Right hindlimb (tissue), 1 donor: ENCODE data around the gene ZNF419.
A peak's percentile ranks its signal among the peaks of the same experiment; 100 is the strongest.
"Not testable (repeated sequence)": the region's sequence is repeated elsewhere in the genome, so short reads cannot be mapped to it uniquely, and the experiment has no call there.

ENCODE experiments used
- DNase-seq: peaks from one replicate; pipeline ENCODE4 v3.0.0-alpha.2; 2018

ZNF419 gene

DNA sequence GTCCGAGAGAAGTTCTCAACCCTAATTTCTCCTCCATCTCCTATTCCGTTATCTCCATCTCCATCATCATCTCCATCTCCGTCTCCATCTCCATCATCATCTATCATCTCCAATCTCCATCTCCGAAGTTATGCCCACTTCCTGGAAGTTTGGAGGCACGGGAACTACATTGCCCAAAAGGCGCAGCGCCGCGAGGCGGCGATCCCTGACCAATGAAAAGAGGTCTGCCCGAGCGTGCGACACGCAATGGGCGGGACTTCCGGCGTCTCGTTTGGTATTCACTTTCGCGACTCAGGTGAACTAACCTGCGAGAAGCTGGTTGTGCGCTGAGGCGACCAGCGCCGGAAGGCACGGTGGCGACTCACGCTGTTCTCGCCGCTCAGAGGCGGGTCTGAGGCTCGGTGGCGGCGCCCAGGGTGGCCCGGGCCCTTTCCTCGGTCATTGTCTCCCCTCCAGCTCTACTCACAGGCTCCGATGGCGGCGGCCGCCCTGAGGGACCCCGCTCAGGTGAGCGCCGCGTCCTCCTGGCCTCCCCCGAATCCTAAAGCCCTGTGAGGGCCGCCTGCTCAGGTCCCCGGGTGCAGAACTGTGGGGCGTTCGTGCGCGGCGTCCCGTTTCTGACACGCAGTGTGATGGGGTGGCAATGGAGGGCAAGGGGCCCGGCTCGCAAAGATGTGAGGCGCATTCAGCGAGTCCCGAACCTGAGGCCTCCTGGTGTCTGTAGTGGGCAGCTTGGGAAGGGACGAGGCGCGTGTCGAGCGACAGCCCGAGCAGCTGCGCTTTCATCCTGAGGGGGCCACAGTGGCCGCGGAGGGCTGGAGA, at the start of gene ZNF419:
TSS of gene ZNF419 (plus strand) at position 274 of the 822 bp plus-strand sequence. CDS start at position 475, 201 bp downstream.
- peak; percentile 94 for DNase-seq

DNA sequence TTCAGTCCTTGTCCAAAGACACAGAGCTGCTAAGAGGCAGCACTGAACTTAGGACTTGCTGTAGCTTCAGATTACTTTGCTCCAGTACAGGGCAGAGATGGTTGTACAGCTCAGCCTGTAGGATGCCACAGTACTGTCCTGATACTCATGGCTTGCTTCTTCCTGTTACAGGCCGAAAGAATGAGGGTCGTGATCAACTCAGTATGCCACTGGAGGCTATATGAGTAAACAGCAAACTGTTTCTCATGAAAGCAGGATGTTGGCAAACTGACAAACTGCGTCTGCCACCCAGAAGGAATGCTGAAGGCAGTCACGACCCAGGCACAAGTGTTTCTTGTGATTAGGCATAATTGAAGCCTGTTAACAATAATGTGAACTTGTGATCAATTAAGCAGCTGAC, 49.6 kb upstream of the ZNF419 start:
- DNase-seq, result no peak

DNA sequence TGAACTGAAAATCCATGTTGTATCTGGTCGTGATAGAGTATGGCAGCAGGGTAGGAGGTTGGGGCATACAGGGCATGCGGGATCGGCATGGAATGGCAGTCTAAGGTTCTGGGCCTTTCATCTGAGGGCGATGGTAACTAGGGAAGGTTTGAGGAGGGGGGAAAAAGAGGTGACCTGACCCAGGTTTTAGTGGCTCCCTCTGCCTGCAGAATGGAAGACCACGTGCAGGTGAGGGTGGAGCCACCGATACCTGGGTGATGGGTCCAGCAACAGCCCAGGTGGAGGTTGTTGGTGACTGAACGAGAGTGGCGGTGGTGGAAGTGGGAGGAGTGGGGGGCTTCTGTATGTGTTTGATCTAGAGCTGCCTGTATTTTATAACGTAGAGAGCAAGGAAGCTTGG, 48.6 kb upstream of the ZNF419 start:
- DNase-seq, result no peak

DNA sequence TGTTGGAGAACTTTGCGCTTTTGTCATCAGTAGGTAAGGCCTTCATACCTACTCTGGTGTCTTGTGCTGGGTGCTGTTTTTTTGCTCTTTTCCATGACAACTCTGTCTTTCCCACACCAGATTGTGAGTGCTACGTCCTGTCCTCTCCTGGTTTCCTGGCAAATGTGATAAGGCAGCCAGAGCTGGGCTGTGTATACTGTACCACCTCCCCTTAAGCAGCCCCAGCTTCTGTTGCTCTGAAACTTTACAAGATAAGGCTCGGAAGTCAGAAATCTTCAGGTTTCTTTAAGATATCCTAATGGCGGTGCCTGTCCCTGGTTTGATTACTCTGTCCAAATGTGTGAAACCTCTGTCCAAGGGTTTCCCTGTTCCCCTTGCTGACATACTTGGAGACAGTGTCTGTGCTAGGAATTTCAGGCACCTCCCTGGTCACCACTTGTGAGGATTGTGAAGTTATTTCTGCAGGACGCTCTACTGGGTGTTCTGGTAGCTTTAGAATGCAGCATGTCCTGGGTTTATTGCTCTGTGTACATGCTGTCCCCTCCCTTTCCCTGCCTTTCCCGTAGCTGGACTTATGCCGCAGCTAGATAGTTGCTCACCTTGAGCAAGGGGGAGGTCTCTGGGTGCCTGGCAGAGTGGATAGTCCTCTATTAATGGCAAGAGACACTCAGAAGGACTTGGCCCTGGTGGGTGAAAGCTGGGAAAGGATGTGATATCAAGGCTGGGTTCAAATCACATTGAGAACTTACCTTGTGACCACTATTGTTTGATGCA, 45.4 kb upstream of the ZNF419 start:
- DNase-seq, result no peak

DNA sequence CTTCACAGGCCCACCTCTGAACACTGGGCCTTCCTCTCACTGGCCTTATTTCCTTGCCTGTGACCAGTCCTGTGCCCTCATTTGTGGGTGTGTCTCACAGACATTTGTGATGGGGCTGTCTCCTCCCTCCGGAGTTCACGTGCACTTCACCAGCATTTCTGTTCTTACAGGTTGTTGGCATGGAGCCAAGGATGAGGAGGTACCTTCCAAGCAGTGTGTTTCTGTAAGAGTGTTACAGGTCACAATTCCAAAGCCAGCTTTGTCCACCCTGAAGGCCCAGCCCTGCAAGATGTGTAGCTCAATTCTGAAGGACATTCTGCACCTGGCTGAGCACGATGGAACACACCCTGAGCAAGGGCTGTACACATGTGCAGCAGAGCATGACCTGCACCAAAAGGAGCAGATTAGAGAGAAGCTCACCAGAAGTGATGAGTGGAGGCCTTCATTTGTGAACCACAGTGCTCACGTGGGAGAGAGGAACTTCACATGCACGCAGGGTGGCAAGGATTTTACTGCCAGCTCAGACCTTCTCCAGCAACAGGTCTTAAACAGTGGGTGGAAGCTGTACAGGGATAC, 44.3 kb upstream of the ZNF419 start:
- DNase-seq, result no peak

DNA sequence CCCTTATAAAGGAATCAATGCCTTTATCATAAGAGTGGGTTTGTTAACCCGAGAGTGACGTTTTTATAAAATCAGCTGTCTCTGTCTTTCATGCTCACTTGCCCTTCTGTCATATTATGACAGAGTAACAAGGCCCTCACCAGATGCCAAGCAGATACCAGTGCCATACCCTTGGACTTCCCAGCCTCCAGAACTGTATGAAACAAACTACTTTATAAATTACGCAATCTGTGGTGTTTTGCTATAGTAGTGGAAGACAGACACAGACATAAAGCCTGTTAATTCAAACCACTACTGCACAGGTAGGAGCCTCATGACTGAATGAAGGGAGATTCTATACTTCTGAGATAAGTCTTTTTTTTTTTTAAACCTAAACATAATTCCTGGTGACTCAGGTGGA, 35.2 kb upstream of the ZNF419 start:
- DNase-seq, result no peak

DNA sequence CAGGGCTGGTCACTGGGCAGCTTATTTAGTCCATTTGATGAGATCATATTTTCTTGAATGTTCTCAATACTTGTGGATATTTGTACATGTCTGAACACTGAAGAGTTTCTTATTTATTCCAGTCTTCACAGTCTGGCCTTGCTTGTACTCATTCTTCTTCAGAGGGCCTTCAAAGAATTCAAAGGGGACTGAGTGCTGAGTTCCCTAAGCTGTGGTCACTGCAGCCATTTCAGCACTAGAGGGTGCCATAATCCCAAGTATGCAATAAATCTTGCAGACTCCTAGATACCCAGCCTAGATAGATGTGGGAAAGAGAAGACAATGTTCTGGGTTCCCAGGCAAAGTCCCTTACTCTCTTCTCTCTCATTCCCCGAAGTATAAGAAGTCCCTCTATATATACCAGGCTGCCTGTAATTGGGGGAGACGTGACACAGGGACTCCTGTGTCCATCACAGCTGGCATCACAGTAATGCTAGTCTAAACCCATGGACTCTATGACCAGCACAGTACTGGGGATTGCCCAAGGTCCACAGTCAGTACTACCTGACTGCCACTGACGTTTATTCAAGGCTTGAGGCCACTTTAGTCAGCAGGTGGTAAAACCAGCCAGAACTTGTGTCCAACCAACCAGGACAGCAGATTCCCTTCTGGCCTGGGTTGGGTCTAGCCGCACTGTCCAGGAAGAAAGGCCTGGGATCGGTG, 21.7 kb upstream of the ZNF419 start:
- no peak for DNase-seq

DNA sequence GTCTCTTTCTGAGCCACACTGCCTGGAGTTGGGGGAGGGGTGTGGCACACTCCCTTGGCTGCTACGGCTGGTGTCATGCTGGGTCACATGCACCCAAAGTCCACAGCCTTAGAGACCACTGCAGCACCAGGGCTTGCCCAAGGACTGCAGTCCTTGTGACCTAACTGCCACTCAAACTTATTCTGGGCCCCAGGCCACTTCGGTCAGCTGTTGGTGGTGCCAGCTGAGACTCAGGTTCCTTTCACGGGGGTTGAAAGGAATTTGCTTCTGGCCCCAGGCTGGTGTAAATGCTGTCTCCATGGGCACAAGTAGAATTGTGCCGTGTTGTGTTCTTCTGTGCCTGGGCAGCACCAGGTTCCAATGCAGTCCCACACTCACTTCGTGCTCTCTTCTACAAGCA, 21.1 kb upstream of the ZNF419 start:
- DNase-seq, result no peak

DNA sequence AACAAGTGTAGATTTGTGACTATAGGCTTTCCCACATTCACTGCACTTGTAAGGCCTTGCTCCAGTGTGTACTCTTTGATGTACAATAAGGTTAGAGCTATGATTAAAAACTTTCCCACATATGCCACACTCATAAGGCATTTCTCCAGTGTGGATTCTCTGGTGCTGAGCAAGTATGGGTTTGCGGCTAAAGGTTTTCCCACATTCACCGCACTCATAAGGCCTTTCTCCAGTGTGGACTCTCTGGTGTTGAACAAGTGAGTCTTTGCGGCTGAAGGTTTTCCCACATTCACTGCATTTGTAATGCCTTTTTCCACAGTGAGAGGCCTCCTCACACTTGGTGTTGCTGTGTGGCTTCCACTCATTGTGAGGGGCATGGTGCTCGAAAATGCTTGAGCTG, 13.9 kb upstream of the ZNF419 start:
- no peak for DNase-seq

DNA sequence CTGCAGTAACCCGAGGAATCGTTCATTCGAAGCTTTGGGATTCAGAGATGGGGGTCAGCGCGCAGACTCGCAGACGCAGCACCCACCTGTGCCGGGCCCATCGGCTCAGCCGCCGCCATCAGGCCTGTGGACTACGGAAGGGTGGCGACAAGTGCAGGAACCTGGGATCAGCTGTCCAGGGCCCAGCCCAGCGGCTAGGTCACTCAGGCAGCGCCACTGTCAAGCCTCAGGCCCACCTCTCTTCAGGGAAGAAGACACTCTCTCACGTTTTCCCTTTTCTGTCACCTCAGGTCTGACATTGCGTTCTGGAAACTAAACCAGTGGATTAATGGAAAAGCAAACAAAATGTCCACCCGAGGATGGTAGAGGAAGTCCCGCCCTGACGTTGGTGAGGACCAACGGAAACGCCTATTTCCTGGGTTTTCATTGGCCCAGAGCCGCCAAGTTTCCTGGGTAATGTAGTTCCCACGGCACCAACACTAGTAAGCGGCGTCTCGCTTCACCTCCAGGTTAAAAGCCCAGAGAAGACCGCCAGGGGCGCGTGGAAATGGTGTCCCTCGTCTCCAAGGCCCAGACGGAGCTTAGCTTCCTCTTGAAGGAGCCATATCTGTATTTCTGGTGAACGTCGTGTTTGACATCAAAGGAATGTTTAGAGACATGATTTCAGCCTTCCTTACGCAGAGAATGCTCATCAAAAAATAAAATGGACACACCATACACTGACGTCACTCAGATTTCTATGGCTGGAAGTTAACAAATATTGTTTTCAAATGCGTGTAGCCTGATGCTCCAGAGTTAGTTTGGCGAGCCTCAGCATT, 10.2 kb upstream of the ZNF419 start, which contains the start of gene ZNF772:
TSS of gene ZNF772 (minus strand) at position 376 of the 818 bp plus-strand sequence. CDS start at position 119, 257 bp downstream.
- DNase-seq, result peak; percentile 95

DNA sequence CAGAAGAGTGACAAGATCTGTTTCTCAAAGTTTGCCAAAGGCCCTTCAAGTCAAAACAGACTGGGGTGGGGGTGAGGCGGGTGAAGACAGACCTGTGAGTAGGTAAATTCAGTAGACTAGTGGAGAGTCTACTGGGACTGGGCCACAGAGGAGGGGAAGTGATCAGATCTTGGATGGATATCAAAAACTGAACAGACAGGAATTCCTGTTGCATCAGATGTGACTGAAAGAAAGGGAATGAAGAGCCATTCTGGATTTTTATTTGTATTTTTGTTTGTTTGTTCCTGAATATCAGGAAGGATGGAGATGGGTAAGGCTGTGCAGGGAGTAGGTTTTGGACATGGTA, 722 bp downstream of the ZNF419 start:
- not testable (repeated sequence) for DNase-seq

DNA sequence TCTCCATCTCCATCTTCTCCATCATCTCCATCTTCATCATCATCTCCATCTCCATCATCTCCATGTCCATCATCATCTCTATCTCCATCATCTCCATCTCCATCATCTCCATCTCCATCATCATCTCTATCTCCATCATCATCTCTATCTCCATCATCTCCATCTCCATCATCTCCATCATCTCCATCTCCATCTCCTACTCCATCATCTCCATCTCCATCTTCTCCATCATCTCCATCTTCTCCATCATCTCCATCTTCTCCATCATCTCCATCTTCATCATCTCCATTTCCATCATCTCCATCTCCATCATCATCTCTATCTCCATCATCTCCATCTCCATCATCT, 11.8 kb downstream of the ZNF419 start:
- not testable (repeated sequence) for DNase-seq

DNA sequence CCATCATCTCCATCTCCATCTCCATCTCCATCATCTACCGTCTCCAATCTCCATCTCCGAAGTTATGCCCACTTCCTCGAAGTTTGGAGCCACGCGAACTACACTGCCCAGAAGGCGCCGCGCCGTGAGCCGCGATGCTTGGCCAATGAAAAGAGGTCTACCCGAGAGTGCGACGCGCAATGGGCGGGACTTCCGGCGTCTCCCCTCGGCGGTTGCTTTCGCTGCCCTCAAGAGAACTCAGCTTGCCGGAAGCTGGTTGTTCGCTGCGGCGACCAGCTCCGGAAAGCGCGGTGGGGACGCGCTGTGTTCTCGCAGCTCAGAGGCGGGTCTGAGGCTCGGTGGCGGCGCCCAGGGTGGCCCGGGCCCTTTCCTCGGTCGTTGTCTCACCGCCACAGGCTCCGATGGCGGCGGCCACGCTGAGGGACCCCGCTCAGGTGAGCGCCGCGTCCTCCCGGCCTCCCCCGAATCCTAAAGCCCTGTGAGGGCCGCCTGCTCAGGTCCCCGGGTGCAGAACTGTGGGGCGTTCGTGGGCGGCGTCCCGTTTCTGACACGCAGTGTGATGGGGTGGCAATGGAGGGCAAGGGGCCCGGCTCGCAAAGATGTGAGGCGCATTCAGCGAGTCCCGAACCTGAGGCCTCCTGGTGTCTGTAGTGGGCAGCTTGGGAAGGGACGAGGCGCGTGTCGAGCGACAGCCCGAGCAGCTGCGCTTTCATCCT, 12.3 kb downstream of the ZNF419 start, which contains the start of gene ZNF773:
TSS of gene ZNF773 (plus strand) at position 259 of the 716 bp plus-strand sequence. CDS start at position 402, 143 bp downstream.
- DNase-seq, result peak; percentile 96

DNA sequence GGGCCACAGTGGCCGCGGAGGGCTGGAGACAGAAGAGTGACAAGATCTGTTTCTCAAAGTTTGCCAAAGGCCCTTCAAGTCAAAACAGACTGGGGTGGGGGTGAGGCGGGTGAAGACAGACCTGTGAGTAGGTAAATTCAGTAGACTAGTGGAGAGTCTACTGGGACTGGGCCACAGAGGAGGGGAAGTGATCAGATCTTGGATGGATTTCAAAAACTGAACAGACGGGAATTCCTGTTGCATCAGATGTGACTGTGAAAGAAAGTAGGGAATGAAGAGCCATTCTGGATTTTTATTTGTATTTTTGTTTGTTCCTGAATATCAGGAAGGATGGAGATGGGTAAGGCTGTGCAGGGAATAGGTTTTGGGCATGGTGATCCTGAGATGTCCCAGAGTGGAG, 12.8 kb downstream of the ZNF419 start:
- not testable (repeated sequence) for DNase-seq

DNA sequence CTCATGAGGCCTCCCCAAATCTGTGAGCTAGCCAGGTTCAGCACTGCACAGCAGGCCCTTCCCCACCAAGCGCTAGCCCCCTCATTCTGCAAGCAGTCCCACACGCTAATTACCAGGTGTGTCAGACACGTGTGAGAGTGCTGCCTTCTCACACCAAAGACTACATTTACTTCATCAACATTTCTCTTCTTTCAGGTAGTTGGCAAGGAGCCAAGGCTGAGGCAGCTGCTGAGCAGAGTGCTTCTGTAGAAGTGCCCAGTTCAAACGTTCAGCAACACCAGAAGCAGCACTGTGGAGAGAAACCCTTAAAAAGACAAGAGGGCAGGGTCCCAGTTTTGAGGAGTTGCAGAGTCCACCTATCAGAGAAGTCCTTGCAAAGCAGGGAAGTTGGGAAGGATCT, 18.6 kb downstream of the ZNF419 start:
- no peak for DNase-seq

DNA sequence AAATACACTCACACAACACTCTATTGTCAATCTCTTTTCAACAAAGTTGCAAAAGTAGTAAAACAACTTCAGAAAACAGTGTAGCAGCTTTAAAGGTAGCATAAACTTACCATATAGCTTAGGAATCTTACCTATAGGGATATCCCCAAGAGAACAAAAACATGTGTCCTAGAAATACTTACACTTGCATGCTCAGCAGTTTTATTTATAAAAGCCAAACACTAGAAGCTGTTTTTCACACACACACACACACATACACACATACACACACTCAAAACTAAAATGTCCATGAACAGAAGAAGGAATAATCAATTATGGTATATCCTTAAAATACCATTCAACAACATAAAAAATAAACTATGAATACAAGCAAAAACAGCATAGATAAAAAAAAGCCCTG, 23.9 kb downstream of the ZNF419 start:
- DNase-seq, result no peak

DNA sequence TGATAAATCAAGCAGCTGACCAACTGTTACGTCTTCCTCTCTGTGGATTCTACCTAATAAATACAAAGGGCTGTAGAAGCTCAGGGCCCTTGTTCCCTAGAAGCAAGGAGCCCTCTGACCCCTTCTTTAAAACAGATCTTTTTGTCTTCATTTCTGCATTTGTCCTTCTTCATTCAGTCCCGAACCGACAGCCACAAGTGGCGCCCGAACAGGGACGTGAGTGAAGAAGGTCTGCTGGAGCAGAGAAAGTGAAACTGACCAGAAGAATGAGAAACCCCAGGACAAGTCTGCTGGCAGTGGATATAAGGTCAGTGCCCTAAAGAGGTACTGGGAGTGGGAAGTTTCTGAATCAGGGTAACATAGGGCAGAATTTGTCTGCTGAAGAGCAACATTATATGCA, 25.3 kb downstream of the ZNF419 start:
- no peak for DNase-seq

DNA sequence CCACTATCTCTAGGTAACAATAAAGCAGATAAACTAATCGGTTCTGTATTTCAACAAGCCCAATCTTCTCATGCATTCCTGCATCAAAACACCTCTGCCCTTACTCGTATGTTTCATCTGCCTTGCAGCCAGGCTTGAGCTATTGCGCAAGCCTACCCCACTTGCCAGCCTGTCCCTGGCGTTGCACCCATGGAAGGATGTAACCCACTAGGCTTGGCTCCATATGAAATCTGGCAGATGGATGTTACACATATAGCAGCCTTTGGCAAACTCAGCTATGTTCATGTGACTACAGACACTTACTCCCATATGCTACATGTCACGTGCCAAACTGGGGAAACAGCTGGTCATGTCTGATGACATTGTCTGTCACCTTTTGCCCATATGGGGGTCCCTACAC, 27.7 kb downstream of the ZNF419 start:
- DNase-seq, result no peak

DNA sequence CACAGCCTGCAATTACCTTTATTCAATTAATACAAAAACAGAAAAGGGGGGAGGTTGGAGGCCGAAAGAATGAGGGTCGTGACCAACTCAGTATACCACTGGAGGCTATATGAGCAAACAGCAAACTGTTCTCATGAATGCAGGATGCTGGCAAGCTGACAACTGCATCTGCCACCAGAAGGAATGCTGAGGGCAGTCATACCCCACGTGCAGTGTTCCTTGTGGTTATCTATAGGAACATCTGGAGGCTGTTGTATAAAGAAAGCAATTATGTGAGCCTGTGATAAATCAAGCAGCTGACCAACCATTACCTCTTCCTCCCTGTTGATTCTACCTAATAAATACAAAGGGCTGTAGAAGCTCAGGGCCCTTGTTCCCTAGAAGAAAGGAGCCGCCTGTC, 30.5 kb downstream of the ZNF419 start:
- not testable (repeated sequence) for DNase-seq

DNA sequence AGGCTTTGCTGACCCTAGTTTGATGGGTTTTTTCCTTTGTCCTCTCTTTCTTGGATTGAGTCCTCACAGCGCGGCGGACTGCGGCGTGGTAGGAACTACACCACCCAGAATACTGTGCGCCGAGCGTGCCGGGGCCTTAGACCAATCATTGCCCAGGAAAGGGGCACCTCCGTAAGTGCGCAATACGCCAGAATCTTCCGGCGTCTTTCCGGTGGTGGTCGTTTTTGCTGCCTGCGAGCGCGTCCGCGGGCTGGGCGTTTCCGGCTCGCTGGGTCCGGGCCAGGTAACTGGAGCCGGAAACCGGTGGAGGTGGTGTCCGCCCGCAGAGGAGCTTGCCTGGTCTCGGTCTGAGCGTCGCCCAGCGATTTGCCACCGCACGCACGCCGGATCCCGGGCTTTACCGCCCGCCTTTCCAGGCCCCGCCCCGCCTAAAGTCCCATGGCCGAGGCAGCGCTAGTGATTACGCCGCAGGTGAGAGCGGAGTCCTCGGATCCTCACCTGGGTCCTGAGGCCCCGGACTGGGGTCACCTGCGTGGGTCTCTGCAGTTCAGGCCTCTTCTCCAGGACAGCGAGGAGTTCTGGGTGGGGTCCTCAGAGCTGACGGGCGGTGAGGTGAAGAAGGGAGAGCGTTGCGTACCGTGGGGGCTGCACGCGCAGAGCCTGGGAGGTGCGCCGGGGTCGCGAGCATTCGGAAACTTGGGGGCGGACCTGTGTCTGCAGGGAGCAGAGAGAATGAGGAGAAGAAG, 39.8 kb downstream of the ZNF419 start, which contains the start of gene ZNF549:
TSS of gene ZNF549 (plus strand) at position 221 of the 746 bp plus-strand sequence. CDS start at position 439, 218 bp downstream.
- peak; percentile 95 for DNase-seq
